NCI-H524 (cell line): ENCODE measurements around the gene CYP2U1.
"Not testable (repeated sequence)": the region's sequence is repeated elsewhere in the genome, so short reads cannot be mapped to it uniquely, and the experiment has no call there.

Source experiments
- DNase-seq, 2 experiments: peaks; one replicate each; lab custom pipeline; 2025; lab: John Stamatoyannopoulos, UW

The CYP2U1 gene

DNA sequence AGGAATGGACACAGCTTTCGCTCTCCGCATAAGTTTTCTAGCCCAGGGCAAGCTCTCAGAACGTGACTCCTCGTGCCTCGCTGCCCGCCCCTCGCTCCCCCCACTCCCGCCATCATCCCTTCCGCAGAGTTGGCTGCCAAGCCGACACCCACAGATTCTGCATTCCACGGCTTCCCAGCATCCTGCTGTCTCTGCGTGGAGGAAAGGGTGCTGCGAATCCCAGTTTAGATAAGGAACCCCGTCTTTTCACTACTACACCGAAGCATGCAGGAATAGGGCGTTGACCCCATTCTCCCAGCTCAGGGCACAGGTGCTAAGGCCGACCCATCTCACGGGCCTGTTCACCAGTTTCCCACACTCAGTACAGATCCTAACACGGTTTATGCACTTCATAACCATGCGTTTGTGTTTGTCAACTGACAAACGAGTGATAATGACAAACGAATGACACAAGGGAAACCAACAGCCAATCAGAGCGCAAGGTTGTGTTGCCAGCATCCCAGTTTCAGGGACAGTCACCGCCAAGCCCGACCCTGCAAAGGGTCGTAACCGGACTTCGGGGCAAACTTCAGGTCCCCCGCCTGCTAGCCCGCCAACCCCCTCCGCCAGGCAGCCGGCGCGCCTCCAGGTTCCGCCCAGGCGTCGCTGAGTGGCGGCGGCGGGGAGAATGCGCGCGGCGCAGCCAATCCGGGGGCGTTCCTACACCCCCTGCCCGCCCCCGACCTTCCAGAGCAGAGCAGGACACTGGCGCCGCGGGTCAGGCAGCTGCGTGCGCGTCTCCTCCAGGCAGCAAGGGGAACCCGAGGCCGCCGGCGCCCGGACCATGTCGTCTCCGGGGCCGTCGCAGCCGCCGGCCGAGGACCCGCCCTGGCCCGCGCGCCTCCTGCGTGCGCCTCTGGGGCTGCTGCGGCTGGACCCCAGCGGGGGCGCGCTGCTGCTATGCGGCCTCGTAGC lies at the start of gene CYP2U1:
CYP2U1 (plus strand) TSS at position 729 of the 954 bp plus-strand sequence; CDS start at position 824, 95 bp downstream.
- peak; percentile 42 to 67 for DNase-seq

DNA sequence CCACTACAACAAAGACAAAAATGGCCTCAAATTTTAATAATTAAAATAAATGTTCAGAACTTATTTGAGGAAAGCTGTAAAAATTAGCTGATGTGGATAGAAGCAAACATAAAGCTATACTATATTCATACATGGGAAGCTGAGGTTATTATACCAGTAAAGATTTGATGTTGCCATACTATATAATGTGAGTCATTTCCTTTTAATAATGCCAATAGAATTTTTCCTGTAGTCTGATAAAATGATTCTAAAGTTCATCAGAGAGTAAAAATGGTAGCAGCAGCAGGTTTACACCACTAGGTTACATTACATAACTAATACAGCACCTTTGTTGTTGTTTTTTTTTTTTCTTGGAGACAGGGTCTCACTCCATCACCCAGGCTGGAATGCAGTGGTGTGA lies 45.5 kb upstream of the CYP2U1 start:
- no peak for DNase-seq

DNA sequence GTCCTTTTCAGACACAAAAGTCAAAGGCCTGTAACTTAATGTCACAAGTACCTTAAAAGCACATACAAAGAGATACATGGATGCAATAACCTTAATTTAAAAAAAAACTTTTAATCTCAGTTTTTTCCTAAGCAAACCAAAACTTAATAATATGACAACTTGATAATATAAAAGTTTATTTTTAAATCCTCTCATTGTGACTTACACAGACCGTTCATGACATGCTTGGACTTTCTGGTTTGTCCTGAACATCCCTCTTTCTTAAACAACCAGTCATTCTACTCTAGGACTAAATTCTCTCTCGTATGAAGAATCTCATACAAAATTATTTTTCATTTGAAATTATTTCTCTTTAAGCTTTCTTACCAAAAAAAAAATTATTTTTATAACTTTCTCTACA lies 43.1 kb upstream of the CYP2U1 start:
- no peak for DNase-seq

DNA sequence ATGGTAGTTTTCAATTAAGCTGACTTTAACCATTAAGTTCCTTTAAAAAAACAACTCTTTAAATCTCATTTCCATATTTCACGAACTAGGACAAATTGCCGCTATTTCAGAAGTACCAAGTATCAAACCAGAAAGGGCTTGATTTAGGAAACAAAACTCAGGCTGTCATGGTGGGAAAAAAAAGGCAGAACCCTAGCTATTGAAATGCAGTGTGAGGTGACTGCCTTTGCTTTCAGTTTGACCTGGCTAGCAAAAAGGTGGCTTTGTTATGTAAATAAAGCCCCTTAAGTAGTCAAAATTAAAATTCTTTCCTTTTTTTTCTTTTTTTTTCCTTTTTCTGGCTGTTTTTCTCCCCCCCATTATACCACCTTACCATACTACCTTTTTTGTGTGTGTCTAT lies 40.6 kb upstream of the CYP2U1 start:
- no peak for DNase-seq

DNA sequence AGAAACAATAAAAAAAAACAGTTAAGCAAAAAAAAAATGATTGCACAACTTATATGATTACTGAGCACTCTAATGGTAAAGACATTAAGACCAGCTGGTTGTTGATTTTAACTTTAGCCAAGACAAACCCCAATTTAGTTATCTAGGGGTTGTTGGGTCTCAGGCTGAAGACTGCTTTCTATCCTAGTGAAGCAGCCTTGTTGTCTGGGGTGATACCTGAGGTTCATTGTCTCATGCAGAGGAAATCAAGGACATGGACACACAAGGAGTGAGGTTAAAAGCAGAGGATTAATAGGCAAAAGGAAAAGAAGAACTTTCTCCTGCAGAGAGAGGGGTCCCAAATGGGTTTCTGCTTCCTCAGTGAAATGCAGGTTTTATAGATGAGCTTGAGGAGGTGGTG lies 40.0 kb upstream of the CYP2U1 start:
- no peak for DNase-seq

DNA sequence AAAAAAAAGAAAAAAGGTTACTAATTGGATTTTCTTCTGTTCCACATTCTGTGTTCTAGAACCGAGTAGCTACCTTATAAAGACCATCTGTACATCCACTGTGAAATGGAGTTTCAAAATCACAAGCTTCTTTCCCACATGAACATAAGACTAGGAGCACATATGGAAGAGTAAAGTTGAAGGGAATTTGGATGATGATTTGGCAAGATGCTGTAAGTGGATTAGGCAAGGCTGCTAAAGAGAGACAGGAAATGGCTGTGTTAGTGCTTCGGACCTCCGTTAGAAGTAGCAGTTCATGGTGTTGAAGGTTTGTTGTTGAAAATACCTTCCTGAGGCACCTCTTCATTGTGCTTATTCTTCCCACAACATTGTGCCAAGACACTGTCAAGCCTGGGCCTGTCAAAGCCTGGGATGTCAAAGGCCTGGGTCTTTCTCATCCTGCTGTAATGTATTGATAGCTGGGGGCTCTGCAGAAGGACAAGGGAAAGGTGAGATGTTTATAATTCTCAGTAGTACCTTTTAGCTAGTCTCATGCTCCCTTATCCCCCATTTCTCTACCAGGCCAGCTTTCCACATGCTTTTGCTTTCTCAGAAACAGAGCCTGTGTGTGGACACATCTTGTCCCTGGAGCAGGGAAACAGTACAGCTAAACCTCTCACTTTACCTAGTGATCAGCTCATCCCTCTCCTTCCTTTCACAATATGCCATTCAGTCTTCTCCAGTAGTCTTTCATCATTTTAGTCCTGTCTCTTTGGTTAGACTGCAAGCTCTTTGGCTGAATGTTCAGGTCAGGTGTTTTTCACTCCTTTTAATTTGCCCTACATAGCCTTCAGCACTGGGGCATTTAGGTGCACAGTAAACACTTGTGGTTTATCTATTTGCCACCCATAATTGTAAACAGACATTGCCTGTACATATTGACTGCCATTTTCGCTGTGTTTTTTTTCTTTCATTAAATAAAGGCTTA lies 37.9 kb upstream of the CYP2U1 start:
- no peak for DNase-seq

DNA sequence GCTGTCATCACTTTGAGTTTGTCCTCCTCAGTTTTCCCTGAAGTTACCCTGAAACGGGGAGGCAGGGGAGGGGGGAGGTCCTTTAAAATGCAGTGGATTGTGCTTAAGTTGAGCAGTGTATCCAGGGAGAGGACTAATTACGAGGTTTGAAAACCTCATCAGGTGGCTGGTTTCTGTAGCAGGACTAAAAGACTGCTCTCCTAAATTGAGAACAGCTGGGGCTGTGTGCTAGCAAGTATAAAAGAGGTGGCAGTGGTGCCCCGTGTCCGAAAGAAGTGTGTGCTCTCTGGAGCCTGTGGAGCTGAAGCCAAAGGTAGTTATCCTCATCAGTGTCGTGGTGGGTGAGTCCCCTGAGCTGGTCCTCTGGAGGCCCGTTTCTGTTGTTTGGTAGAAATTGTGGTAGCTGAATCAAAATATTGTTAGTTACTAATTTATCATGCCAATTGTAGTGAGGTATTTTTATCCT lies 37.2 kb upstream of the CYP2U1 start:
- DNase-seq, result no peak

DNA sequence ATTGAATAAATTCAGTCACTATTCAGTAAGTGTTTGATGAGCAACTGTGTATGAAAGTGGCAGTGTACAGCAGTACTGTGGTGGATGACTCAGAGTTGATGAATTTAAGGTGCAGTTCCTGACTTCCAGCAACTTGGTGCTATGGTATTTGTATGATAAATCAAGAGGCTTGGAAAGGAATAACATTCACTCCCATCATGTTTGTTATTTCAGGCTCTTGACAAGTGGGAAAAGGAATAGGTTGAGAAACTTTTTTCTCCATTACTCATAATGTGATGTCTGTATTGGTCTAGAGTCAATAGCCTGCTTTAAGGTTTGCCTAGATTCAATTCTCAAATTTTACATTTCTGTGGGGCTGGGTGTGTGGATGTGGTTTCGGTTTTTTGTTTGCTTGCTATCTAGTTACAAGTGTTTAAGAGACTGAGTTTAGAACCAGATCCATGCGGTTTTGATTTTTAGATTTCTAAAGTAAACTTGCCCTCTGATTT lies 35.1 kb upstream of the CYP2U1 start:
- DNase-seq, result no peak

DNA sequence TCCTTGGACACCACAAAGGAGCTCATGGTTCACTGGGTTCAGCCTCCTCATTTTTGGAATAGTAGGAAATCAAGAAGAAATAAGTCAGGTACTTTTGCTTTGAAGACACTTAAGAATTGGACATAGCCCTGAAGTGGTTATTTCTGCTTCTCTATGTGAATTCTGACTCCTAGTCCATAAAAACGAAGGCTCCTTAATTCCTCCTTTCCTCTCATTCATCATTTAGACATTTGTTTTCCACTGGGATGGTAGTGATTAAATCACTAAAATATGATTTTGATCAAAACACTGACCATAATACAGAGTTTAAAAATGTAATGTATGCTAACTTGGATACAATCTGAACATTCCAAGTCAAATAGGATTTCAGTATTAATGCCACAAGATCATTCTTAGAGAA lies 34.7 kb upstream of the CYP2U1 start:
- no peak for DNase-seq

DNA sequence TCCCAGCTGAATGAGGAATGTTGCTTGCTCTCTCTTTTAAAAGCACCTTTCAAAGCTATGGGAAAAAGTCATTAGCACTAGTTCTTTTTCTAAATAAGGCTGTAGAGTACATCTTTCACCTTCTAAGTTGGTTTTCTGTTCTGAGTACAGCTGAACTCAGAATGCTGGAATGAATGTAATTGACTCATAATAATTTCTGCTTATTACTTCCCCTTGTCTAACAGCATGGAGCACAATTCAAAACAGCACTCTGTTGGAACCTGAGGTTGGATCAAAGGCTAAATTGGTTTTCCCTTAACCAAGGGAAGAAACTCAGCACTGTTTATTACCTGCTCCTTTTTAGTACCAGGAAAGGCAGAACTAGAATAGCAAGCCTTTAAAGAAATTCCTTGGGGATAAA lies 33.5 kb upstream of the CYP2U1 start:
- no peak for DNase-seq

DNA sequence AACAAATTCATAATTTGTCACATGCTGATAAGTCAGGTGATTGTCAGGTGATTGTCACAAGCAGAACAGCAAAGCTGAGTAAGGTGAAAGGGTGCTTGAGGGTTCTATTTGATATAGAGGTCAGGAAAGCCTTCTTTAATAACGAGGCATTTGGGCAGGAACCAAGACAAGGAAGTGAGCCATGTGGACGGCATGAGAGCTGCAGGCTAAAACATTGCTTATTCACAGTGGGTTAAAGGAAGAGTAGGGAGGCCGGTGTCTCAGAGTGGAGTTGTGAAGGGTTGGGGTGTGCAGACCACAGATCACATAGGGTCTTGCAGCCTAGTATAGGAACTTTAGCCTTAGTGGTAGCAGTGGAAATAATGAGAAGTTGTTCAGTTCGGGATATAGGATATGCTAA lies 31.3 kb upstream of the CYP2U1 start:
- DNase-seq, result no peak

DNA sequence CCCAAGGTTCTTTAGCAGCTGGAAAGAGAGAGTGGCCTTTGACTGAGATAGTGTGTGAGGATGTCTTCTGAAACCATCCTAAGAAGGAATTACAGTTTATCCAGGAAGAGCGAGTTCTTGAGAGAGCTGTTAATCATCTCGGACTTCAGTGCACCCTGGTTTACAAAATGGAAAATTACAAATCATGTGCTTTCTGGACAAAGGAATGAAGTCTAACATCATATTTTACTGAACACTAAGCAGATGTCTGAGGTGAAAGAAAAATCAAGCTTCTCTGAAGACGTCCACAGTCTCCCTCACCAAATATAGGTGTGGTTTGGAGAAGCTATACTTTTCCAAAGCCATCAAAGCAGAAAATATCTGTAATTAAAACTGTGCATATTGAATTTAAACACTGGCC lies 30.8 kb upstream of the CYP2U1 start:
- no peak for DNase-seq

DNA sequence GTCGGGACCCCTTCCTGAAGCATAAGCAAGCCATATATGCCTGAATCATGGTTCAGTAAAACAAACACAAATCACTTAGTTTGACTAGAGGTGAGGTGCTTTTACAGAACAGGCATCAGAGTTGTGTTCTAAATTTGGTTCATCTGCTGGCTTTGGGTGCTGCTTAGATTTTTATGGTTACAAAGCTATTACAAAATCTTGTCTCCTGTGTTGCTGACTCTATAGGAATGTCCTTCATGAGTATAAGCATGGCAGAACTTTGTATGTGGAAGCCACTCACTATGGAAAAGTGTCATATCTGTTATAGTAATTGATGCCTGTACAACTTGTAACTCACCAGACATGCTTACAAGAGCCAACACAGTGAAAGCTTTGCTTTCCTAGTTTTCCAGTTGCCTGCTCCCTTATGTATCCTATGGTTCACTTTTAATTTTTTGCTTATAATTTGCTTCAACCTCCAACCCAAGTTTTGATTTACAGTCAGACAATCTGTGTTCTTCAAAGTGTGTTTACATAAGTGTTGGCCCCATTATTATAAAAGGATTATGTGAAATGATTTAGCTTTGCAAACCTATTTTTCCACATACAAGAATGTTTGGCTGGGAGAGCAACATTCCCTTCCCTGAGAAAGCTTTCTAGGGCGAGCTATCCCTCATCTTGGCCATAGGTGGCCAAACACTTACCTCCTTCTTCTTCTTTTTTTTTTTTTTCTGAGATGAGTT lies 30.0 kb upstream of the CYP2U1 start:
- no peak for DNase-seq

DNA sequence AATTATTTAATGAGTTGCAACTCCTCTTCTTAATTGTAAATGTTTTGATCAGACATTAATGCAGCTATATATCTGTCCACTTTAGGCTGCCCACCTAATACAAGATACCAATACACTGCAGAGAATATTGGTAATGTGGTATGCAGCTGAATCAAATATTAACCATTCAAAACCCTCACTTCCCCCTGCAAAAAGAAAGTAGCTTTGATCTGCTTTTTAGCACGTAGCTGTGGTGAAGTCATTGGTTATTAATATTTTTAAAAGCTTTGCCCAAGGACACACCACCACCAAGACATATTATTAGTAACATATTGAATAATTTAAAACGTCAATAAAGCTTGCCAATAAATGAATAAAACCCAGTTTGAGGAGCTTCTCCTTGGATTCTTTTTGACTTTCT lies 28.6 kb upstream of the CYP2U1 start:
- no peak for DNase-seq

DNA sequence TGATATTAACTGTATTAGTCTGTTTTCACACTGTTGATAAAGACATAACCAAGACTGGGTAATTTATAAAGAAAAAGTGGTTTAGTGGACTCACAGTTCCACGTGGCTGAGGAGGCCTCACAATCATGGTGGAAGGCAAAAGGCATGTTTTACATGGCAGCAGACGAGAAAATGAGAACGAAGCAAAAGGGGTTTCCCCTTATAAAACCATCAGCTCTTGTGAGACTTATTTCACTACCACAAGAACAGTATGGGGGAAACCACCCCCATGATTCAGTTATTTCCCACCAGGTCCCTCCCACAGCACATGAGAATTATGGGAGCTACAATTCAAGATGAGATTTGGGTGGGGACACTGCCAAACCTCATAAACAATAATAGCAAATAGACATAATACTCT lies 26.3 kb upstream of the CYP2U1 start:
- not testable (repeated sequence) for DNase-seq

DNA sequence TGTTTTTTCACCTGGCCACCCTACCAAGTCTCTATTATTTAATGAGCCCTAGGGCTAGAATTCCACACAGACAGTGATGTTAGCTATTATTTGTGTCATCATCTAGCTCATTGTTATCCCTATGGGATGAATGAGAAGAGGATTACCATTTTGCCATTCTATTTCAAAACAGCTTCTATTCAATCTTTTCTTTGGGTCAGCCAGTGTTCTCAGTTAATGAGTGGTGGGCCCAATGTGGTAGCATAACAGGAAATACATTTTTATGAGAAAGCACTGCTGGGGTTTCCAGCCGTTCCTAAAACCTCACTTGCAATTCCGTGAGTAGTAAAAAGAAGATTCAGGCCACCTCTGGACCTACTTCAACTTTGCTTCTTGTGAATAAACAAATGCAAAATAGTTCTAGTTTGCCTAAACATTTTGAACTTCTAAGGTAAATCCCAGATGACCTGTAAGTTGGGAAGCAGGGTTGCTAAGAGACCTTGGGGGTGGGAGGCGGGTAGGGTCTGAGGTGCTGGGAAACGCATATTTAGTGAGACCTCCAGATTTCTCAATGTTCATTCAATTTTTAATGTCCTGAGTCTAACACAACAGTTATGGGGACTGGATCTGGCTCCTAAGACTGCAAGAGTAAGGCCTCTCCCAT lies 24.8 kb upstream of the CYP2U1 start:
- DNase-seq, result no peak

DNA sequence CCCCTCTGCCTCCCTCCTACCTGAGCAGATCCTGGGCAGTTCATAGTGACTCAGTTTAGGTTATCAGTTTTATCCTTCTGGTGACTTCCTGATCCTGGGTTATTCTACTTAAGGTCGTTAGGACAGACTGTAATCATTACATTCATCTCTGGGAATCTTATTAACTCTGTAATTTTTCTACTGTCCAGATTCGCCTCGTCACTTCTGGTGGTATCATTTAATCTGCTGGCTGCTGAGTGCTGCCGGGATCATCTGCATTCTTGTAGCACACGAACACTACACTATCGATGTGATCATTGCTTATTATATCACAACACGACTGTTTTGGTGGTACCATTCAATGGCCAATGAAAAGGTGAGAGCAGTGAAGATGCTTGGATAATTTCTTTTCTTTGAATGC lies 23.0 kb upstream of the CYP2U1 start:
- no peak for DNase-seq

DNA sequence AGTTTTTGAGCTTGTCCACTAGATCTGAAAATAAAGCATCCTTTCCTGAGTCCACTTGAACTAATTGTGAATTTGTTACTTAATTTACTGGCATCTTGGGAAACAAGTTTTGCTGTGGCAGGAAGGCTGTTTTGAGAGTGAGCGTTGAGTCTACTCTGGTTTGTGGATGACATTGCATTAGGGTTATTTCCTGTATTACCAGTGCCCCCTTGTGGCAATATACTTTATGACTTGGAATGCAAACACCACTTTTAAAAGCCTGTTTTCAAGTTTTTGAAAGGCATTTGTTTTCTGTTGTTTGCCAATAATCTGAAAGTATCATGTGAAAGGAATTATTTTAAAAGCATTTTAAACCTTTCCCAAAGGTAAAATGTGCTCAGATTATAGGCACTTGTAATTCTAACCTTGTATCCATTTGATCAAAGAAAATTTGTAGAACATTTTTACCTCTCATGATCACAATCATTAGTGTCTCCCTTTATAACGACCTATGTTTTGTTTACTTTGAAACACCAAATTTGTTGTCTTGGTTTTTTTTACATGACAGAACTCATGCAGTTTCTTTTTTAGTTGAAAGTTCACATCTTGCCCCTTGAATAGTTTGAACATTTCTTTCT lies 18.0 kb upstream of the CYP2U1 start:
- DNase-seq, result peak; percentile 1 to 48

DNA sequence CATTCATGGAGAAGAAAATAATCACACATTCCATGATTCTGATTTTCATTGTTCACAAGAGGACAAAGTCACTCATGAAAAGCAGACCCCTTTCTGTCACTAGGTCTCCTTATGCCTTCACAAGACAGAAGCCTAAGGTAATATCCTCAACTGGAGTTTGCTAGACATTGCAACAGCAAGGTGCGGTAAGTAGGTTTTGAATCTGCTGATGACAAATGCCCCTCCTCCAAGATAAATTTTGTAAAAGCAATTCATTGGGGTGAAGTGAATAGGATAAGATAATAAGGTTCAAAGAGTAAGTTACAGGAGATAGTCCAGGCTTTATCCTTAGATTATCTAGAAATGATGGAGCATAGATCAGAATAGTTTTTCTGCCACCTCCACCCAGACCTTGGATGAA lies 16.1 kb upstream of the CYP2U1 start:
- DNase-seq, result no peak

DNA sequence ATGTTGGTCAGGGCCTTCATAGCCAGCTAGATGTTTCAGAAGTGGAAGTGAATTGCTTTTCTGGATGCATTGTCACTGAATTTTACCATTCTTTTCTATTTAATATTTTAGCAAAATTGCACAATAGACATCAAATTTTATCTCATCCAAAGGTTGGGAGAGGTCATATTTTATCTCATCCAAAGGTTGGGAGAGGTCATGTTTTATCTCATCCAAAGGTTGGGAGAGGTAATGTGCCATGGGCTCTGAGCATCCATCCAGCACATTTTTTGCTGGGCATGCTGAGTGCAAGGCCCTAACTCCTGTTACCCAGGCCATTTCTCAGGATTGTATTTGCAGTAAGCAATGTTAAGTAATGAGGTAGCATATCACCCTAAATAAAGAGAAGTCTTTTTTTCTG lies 14.7 kb upstream of the CYP2U1 start:
- DNase-seq, result no peak

DNA sequence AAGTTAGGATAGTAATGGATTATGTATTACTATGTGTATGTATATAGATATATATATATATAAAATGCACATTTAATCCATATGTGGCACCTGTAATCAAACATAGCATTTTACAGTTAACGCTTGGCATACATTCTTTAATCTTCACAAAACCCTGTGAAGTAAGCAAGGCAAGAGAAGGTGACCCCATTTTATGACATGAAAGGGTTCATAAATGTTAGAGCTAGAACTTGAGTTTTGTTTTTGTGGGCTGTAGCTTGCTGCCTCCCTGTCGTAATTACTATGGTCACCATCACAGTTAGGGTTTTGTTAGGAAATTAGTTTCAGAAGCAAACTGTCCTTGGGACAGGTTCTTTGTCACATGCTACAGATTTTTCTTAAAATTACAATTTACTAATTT lies 13.8 kb upstream of the CYP2U1 start:
- no peak for DNase-seq
